OCI-LY1 (cell line): ENCODE measurements around the gene VPS26B.

ENCODE experiments used
- EZH2 ChIP-seq: fragments of 200-600 bp; sonication (generic), shearing (Covaris generic); IDR thresholded peaks from 2 replicates; pipeline ENCODE4 v1.8.0; 2017; ENCODE audit warnings: borderline replicate concordance, mixed run types, mild to moderate bottlenecking, antibody characterized with exemption, low read length, moderate library complexity, mixed read lengths
- TF ChIP-seq, protein P1 (sequence below): fragments of 200-600 bp; sonication (generic), shearing (Covaris generic); IDR thresholded peaks from 2 replicates; pipeline ENCODE4 v1.5.1; 2017; ENCODE audit warnings: mild to moderate bottlenecking, antibody characterized with exemption, low read length, moderate library complexity, mixed read lengths

DNA sequence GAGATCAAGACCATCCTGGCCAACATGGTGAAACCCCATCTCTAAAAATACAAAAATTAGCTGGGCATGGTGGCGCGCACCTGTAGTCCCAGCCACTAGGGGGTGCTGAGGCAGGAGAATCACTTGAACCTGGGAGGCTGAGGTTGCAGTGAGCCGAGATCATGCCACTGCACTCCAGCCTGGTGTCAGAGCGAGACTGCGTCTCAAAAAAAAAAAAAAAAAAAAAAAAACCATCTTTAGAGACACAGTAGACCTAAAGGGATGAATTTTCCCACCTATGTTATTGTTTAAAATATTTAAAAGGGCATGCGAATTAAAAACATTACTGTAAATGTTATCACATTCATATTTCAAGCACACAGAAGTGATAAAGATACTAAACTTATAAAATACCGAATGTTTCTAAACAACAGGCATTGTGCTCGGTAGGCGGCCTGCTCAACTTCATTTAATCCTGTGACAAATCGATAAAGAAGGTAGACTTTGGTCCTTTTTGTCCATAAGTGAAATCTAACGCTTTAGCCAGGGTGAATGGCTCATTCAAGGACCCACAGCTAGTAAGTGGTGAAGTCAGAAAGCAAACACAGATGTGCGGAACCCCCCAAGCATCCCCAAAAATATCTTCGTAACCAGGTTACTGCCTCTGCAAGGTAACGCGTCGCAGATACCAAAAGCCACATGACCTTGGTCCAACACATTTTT is 16.8 kb upstream of the VPS26B start:
- TF ChIP-seq, protein P1, sequence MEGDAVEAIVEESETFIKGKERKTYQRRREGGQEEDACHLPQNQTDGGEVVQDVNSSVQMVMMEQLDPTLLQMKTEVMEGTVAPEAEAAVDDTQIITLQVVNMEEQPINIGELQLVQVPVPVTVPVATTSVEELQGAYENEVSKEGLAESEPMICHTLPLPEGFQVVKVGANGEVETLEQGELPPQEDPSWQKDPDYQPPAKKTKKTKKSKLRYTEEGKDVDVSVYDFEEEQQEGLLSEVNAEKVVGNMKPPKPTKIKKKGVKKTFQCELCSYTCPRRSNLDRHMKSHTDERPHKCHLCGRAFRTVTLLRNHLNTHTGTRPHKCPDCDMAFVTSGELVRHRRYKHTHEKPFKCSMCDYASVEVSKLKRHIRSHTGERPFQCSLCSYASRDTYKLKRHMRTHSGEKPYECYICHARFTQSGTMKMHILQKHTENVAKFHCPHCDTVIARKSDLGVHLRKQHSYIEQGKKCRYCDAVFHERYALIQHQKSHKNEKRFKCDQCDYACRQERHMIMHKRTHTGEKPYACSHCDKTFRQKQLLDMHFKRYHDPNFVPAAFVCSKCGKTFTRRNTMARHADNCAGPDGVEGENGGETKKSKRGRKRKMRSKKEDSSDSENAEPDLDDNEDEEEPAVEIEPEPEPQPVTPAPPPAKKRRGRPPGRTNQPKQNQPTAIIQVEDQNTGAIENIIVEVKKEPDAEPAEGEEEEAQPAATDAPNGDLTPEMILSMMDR = peak; percentile 42
- no peak for TF ChIP-seq EZH2
